Hepatocyte (in vitro differentiated cells): ENCODE results near the gene ZNF579.

Experiments used
- EZH2 ChIP-seq: fragments of 200-600 bp; sonication (generic); IDR thresholded peaks from 2 replicates; pipeline ENCODE4 v1.6.1; 2016; ENCODE audit warnings: antibody characterized with exemption, mild to moderate bottlenecking, borderline replicate concordance
- TF ChIP-seq, protein P1 (sequence below): fragments of 200-600 bp; sonication (generic); IDR thresholded peaks from 2 replicates; pipeline ENCODE4 v1.5.1; 2016; ENCODE audit warnings: antibody characterized with exemption, mild to moderate bottlenecking; ENCODE audit not compliant: poor library complexity

- TF ChIP-seq EZH2: no peak
- TF ChIP-seq, protein P1, sequence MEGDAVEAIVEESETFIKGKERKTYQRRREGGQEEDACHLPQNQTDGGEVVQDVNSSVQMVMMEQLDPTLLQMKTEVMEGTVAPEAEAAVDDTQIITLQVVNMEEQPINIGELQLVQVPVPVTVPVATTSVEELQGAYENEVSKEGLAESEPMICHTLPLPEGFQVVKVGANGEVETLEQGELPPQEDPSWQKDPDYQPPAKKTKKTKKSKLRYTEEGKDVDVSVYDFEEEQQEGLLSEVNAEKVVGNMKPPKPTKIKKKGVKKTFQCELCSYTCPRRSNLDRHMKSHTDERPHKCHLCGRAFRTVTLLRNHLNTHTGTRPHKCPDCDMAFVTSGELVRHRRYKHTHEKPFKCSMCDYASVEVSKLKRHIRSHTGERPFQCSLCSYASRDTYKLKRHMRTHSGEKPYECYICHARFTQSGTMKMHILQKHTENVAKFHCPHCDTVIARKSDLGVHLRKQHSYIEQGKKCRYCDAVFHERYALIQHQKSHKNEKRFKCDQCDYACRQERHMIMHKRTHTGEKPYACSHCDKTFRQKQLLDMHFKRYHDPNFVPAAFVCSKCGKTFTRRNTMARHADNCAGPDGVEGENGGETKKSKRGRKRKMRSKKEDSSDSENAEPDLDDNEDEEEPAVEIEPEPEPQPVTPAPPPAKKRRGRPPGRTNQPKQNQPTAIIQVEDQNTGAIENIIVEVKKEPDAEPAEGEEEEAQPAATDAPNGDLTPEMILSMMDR: no peak
Measured at GRCh38 chr19:55609326-55609725, 28.7 kb upstream of the ZNF579 start.
